HG02885 (cell line): ENCODE data around the gene ABCA4.

Experiments used
- ATAC-seq: cut with Tn5 transposase; IDR thresholded peaks from one replicate; pipeline ENCODE4 v1.9.1; 2021; ENCODE audit warnings: mild to moderate bottlenecking; ENCODE audit not compliant: unreplicated experiment, poor library complexity

The ABCA4 gene

DNA sequence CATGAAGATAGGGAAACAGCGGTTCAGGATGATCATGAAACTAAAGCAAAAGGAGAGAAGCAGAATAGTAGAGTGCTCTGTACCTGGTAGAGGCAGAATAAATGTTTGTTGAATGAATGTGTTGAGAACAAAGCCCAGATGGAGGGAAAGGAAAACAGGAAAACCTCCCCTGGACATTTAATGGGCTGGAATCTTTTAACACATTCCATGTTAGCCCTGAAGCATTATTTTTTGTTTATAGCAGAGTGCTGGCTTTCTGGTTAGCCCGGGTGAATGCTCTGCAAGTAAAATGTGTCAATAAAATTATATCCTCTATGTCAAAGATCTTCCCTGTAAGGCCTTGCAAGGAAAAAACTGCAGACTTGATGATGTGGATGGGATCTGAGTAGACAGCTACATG, 60.2 kb downstream of the ABCA4 start:
- no peak for ATAC-seq

DNA sequence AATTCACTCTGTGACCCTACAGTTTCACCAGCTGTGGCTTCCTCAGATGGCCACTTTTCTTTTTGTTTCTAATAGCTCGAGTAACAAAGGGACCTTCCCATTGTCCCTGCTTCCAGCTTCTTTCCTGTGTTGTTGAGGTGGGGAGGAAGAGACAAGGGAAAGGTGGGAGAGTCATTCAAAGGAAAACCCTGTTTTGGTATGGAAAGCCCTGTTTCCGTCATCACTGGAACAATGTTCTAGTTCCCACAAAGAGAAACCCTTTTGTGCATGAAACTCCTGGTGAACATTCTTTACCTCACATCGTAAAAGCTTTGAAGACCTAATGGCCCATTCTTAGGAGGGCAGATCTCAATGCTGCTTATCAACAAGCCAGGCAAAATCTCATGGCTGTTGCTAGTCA, 62.2 kb downstream of the ABCA4 start:
- ATAC-seq = no peak

DNA sequence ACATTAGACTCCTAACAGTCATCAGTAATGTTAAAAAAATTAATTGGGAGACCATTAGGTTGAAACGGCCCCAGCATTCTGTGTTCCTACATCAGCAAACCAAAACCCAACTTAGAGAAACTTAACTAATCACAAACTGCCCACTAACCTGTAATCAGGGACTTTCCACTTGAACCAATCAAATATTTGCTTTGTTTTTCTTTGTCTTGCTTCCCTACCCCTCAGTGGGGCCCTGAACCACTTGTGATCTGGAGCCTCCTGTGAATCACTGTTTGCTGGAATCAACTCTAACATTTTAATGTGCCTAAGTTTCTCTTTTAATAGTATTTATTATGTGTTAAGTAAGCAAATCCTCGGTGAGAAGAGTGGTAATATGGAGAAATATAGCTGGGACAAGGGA, 64.0 kb downstream of the ABCA4 start:
- ATAC-seq = no peak

DNA sequence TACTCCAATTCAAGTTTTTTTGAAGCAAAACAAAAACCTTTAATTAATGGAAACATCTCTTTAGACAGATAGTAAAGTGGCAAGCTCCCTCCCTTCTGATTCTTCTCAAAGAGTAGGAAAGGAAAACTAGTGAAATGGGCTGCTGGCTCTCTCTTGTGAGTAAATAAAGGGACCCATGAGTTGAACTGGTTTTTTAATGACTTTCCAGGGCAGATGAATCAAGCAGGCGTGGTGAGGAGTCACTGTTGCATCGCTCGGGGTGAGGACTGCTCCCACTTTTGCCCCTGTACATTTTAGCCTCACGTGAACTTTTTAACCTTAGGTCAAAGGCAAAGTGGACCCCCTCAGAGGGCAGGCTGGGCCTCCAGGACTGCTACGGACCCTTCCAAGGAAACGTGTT, 64.8 kb downstream of the ABCA4 start:
- no peak for ATAC-seq

DNA sequence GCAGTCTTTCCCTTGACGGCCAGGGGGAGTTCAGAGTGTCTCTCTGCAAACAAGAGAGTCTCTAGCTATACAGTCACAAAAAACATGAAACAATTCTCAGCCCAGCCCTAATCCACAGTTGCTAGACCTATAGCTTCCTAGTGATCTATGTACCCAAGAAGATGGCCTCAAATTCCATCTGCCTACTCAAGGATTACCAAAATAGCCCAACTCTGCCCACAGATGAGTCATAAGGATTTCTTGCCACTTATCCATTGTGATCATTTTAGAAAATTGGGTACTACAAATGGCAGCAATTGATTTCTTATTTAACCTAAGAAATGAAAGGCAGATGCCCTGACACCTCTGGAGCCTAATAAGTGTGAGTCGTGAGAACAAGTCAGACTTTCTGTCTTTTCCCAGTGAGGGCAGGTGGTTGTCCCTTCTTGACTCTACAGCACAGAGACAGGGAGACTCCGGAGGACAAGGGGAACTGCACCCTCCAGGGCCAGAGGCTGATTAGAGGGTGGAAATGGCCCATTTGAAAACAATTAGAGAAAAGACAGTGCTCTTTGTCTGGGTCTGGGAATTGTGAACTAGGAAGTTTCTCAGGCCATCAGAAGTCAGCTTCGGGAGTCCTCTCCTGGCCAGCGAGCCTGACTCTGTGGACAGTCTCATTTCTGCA, 65.4 kb downstream of the ABCA4 start:
- ATAC-seq = no peak

DNA sequence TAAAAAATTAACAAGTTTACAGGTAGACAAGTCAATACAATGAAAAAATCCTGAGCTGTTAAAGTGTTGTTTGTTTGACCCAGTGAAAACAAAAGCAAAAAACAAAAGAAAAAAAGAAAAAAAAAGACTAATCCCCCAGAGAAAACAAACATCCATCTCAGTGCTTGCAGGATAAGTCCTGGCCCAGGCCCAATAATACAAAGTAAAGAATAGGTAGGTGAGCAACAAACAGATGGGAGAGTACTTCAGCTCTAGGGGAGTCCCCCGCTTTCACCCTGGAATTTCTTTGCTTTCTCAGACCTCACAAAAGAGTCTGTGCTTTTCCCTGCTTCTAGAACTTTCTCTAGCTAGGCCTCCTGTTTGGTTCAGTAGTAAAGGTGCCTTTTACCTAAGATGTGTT, 70.3 kb downstream of the ABCA4 start:
- no peak for ATAC-seq

DNA sequence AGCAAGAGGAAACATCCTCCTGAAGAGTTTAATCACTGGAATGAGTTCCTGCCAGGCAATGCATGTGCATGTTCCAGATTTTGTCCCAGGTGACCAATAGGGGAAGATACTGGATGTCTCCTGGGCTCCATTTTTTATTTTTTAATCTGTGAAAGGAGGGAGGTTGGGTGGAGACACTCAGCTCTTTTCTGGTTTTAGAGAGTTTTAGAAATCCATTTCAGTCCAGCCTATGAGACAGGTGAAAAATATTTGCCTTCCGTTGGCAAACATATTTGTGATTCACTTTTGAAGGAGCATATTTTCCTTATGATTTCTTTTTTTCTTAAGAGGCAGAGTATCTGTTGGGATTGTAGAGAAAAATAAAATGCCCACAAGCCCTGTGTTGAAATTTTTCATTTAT, 70.7 kb downstream of the ABCA4 start:
- no peak for ATAC-seq

DNA sequence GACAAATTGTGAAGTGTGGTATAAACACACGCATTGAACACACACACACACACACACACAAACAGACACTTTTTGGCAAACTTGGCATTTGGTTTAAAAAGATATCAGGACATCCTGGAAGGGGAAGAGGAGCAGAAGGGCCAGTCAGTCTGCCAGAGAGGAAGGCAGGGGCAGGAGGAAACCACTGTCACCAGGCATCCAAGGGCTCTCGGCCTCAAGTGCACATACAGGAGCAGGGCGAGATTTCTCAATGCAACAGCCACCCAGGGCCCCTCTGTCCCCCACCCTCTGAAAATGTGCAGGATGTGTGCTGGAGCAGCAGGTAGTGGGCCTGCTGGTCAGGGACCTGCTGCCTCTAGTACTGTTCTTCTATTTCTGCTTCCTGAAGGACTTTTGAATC, 71.2 kb downstream of the ABCA4 start:
- no peak for ATAC-seq

DNA sequence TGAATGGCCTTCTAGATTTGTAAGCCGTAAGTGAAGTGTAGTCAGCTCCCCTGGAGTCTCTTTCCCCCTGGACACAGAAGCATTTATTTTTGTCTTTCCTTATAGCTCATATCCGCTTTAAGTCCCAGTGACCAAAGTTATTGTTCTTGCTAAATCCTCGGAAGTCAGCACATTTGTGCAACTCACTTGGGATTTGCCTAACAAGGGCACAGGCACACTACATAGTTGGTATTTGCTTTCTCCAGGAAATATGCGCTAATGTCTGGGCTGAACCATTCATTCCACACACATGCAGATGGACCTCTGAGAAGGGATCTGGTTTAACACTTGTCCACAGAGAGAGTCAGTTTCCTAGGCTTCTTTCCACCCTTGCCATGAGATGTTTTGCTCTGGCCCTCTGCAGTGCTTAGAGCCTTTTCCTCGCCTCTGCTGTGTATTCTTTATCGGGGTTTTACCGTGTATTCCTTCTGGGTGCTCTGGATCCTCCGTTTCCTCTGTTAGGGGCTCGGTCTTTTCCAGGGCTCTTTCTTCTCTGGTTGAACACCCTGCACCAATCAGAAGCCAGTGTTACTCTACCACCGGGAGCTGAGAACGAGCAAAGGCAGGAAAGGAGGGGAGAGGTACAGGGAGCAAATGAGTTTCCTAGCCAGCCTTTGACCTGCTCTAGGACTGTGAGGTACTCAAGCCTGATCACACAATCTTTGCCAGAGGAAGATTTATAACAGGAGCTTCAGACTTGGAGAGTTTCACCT, 72.4 kb downstream of the ABCA4 start:
- no peak for ATAC-seq

DNA sequence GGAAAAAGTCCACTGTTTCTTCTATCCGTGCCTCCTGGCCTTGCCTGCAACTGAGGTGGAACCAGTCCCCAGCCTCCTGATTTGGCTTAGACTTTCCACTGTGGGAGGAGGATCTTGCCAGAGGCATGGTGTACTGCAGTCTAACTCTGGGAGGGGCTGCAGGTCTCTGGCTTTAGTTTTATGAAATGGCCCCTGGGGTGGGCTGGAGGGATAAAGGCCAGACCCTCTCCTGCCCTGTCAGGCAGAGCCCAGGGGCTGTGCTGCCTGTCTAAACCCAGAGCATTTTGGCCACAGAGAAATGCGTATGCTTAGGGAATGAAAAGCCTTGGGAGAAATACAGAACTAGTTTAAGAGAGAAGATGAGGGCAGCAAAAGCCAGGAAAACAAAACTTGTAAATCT, 73.0 kb downstream of the ABCA4 start:
- ATAC-seq = no peak

DNA sequence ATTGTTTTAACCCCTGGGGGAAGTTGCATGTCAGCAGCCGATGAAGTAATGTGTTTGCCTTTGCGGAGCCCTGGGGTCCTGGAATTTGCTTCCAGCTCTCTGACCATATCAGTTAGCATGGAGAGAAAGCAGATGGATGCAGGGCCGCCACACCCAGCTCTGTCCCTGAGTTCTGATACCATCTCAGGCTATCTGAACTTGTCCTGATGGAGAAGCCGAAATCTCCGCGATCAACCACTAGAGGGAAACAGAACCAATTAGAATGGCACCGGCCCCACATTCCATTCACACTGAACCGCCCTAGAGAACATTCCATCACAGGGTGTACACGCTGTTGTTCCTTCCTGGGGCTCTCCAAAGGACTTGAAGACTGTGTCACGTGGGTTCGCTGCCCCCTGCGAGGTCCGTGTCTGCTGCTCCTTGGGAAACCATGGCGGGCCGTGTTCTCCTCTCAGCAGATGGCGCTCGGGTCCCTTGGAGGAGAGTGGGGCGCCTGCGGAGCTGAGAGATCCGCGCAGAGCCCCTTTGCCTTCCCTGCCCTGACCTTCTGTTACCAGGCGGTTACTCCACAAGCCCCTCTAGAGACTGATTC, 75.4 kb downstream of the ABCA4 start:
- ATAC-seq = peak; percentile 75

DNA sequence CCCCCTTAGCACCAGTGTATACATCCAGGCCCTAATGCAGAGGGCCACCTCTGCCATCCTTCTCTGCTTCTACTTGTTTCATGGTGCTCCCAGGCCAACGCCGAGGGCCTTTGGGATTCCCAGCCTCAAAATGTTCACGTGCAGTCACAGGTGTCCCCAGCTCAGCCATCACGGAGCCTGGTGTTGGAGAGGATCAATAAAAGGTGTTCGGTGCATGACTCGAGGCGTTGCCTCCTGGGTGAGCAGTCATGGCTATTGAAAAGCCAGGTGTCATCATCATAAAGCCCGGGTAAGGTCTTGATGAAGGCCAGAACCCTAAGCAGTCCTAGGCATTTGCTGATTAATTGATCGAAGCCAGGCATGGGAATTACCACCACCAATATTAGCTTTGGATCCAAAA, 76.1 kb downstream of the ABCA4 start:
- ATAC-seq = no peak

DNA sequence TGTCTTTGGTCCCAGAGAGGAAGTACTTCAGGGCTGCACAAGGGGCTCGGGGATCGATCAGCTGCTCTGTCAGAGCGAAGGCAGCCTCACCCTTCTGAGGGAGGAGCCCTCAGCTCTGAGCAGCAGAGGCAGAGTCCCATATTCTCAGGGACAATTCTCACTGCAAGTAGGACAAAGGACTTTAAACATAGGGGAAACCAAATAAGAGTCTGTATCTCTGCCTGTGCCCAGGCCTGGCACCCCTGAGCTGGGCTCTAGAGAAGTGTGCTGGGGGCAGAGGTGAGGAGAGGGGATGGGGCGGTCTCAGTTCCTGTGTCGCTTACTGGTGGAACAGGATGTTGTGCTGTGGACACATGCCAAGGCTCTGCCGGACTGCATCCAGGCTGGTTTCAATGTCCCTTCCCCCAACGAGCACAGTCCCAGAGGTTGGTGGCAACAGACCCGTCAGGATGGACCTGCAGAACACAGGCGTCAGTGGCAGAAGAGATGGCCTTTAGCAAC, 76.6 kb downstream of the ABCA4 start:
- no peak for ATAC-seq

DNA sequence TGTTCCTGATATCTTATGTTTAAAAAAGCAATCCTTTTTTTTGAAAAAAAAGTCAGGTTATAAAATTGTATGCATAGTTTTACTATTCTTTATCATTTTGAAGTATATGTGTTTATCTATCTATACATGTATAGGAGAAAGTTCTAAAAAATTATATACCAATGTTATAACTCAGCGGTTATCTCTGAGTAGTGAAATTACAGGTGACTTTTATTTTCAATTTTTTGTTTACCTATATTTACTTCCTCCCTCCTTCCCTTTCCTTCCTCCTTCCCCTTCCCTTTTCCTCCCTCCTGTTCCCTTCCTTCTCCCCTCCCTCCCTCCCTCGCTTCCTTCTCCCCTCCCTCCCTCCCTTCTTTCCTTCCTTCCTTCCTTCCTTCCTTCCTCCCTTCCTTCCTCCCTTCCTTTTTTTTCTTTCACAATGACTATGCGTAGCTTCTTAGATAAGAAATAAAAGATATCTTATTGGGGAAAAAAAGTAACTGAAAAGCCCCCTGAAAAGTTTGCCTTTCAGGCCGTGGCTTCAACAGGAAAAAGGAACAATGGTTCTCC, 77.1 kb downstream of the ABCA4 start:
- ATAC-seq = no peak

DNA sequence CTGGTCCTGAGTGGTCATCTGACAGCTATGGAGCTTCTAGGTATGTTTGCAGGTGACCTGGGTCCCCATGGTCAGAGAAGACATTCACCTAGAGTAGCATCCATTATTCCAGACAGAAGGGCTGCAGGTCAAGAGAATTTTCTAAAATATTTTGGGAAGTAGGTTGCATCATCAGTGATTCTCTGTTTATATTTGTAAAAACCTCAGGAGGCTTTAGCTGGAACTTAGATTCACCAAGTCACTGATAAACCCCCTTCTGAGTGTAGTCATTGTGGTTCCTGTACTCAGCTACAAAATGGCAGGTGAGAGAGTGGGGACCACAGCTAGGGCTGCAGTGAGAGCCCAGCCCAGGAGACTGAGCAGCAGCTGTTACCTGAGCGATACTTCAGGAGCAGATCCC, 78.6 kb downstream of the ABCA4 start:
- ATAC-seq = no peak

DNA sequence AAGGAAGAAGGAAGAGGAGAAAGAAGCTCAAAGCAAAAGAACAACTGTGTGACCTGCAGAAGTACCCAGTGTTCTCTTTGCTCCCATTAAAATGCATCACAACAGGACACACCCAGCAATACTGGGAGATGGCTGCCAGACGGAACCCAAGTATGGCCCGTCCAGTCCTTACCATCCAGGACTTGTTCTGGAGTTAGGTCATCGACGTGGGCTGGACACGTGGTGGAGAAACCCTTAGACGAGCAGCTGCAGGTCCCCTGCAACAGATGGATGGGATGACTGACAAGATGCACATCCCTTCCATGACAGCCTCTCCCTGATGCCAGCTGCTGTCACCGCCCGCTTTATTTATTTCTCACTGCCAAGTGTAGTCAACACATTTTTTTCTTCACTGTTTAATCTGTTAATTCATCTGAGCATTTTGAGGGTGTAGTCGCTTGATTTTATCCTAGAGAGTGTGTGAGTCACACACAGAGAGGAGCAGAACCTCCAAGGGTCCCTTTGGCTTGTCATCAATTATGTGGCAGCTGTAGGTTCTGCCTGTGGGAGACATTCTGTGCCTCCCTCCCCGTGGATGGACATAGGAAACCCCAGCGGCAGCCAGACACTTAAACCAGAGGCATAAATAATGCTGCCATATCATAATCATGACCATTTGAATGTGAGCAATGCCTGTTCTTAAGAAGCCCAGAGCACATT, 80.9 kb downstream of the ABCA4 start:
- ATAC-seq = no peak

DNA sequence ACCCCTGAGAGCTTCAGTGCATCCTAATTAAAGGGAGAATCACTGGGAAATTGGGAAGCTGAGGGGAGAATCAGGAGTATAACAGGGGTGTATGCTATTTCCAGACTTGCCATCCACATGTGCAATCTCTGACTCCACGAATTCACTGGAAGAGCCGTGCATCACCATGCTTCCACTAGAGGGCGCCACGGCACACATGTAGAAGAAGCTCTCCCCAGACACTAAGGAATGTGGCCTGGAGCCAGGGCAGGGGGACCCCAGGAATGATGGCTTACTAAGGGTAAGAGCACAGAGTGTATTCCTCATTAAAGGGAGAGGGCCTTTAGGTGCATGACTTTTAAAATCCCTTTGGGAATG, 81.5 kb downstream of the ABCA4 start:
- ATAC-seq = no peak

DNA sequence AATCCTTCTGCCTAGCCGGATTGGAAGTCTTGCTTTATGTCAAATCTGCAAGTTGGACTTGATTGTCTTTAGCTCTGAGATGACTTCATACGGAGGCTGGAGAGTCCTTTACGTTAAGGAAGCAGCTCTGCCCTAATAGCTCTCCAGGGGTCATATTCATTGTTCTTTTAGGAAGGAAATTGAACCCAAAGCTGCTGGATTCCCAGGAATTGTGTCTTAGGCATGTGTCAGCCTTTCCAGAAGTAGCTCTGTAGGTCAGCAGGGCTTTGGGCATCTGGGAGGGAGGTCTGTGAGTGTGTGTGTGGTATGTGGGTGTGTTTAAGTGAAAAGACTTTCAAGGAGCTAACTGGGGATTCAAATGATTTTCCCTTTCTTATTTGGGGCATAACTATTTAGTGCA, 82.4 kb downstream of the ABCA4 start:
- no peak for ATAC-seq

DNA sequence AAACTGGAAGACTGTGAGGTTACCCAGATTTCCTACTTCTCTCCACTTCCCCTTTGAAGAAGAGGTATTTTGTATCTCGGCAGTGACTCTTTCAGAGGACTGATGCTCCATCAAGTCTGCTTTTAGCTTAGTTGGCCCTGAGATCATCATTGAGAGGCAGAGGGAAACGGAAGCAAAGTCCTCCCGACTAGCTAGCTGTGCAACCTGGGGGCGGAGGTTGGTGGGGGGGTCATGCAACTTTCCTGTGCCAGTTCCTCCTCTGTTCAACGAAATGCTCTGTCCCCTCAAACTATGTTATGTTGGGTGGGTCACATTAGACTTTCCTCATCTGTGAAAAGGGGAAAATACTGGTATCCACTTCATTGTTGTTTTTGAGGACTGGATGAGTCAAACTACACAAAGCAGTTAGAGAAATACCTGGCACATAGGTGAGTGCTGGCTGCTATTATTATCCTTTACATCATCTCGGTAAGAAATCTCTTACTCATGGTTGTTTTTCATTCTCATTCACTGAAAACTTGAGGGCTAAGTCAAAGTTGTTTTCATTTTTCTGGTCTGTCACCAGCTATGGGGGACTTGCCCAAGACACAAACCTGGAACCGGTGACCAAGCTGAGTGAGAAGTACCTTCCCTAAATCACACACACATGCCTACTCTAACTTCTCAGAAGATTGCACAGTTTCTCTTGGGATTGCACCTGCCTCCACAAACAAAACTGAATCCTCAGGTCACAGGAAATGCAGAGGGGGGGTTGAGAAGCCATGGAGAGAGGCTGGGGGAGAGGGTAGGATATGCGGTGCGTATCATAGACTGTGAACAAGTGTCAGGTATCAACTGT, 83.3 kb downstream of the ABCA4 start:
- ATAC-seq = peak; percentile 62

DNA sequence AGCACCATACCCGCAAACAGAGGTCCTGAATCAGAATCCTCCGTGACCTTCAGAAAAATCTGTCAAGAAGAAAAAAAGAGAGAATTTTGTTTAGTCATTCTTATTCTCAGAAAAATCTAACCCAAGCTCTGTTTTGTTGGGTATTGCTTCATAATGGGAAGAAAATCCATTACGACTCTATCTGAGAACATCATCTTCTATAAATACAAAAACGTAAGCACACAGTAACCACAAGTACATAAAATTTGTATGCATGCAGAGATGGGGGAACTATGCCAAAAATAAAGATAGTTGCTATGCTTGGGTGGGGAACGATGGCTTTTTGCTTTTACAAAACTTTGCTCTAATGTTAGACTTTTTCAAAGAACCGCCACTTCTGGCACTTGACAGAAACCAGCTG, 84.2 kb downstream of the ABCA4 start:
- no peak for ATAC-seq
